Hepatocyte (in vitro differentiated cells): ENCODE results near the gene EGF.
"Not testable (repeated sequence)": the region's sequence is repeated elsewhere in the genome, so short reads cannot be mapped to it uniquely, and the experiment has no call there.

Experiments
- EZH2 ChIP-seq: fragments of 200-600 bp; sonication (generic); IDR thresholded peaks from 2 replicates; pipeline ENCODE4 v1.6.1; 2016; ENCODE audit warnings: antibody characterized with exemption, mild to moderate bottlenecking, borderline replicate concordance
- TF ChIP-seq, protein P1 (sequence below): fragments of 200-600 bp; sonication (generic); IDR thresholded peaks from 2 replicates; pipeline ENCODE4 v1.5.1; 2016; ENCODE audit warnings: antibody characterized with exemption, mild to moderate bottlenecking; ENCODE audit not compliant: poor library complexity

GRCh38 chr4:109949099-109949718, 36.5 kb downstream of the EGF start:
- TF ChIP-seq, protein P1, sequence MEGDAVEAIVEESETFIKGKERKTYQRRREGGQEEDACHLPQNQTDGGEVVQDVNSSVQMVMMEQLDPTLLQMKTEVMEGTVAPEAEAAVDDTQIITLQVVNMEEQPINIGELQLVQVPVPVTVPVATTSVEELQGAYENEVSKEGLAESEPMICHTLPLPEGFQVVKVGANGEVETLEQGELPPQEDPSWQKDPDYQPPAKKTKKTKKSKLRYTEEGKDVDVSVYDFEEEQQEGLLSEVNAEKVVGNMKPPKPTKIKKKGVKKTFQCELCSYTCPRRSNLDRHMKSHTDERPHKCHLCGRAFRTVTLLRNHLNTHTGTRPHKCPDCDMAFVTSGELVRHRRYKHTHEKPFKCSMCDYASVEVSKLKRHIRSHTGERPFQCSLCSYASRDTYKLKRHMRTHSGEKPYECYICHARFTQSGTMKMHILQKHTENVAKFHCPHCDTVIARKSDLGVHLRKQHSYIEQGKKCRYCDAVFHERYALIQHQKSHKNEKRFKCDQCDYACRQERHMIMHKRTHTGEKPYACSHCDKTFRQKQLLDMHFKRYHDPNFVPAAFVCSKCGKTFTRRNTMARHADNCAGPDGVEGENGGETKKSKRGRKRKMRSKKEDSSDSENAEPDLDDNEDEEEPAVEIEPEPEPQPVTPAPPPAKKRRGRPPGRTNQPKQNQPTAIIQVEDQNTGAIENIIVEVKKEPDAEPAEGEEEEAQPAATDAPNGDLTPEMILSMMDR, result not testable (repeated sequence)
- TF ChIP-seq EZH2, result not testable (repeated sequence)
